Astrocyte (in vitro differentiated cells and primary cell): ENCODE measurements around the gene KRT23. TPM values are rescaled to one million over a fixed set of nuclear protein-coding genes. Genes with fewer than 3 reads are reported as not detected.

Source experiments
- DNase-seq: peaks from one replicate; pipeline ENCODE4 v3.0.0-alpha.2; 2010; ENCODE audit warnings: low read depth
- FAIRE-seq: peaks from 2 replicates; lab custom pipeline; 2011; peaks lifted over from hg19 to GRCh38; lab: Jason Lieb, UNC
- H2AFZ ChIP-seq: 2 replicates; pipeline ENCODE4 v1.6.0; 2012; ENCODE audit warnings: low read depth, low read length, inconsistent platforms
- H3K27ac ChIP-seq: 2 replicates; pipeline ENCODE4 v1.5.1; 2011; ENCODE audit warnings: low read depth, low read length, inconsistent platforms
- H3K27me3 ChIP-seq: 2 replicates; pipeline ENCODE4 v1.6.0; 2011; ENCODE audit warnings: low read length, inconsistent platforms; ENCODE audit not compliant: insufficient read depth
- H3K36me3 ChIP-seq: 2 replicates; pipeline ENCODE4 v1.5.1; 2011; ENCODE audit warnings: low read length, inconsistent platforms; ENCODE audit not compliant: insufficient read depth
- H3K4me1 ChIP-seq: 2 replicates; pipeline ENCODE4 v1.5.1; 2011; ENCODE audit warnings: low read length, inconsistent platforms; ENCODE audit not compliant: insufficient read depth
- H3K4me2 ChIP-seq: 2 replicates; pipeline ENCODE4 v1.6.0; 2012; ENCODE audit warnings: low read length, inconsistent platforms
- H3K4me3 ChIP-seq: 2 replicates; pipeline ENCODE4 v1.5.1; 2011; ENCODE audit warnings: low read depth, mild to moderate bottlenecking, low read length, inconsistent platforms; ENCODE audit not compliant: insufficient read depth
- H3K79me2 ChIP-seq: 2 replicates; pipeline ENCODE4 v1.6.0; 2012; ENCODE audit warnings: mild to moderate bottlenecking, low read length, inconsistent platforms; ENCODE audit not compliant: insufficient read depth
- H3K9ac ChIP-seq: 2 replicates; pipeline ENCODE4 v1.6.0; 2012; ENCODE audit warnings: mild to moderate bottlenecking, low read length, inconsistent platforms
- H3K9me3 ChIP-seq: 2 replicates; pipeline ENCODE4 v1.5.1; 2012; ENCODE audit warnings: low read depth, mild to moderate bottlenecking, low read length, inconsistent platforms; ENCODE audit not compliant: insufficient read depth
- H4K20me1 ChIP-seq: 2 replicates; pipeline ENCODE4 v1.6.0; 2012; ENCODE audit warnings: low read length, inconsistent platforms; ENCODE audit not compliant: insufficient read depth
- H3K27ac Mint-ChIP-seq: one replicate; pipeline ENCODE4 v1.8.0; 2021; ENCODE audit warnings: mild to moderate bottlenecking, mixed read lengths; ENCODE audit not compliant: unreplicated experiment
- H3K27me3 Mint-ChIP-seq: one replicate; pipeline ENCODE4 v1.8.0; 2021; ENCODE audit warnings: low read depth, mixed read lengths; ENCODE audit not compliant: unreplicated experiment
- H3K36me3 Mint-ChIP-seq: one replicate; pipeline ENCODE4 v1.8.0; 2021; ENCODE audit warnings: low read depth, mixed read lengths; ENCODE audit not compliant: unreplicated experiment
- H3K4me1 Mint-ChIP-seq: one replicate; pipeline ENCODE4 v1.8.0; 2021; ENCODE audit warnings: low read depth, mixed read lengths; ENCODE audit not compliant: unreplicated experiment
- H3K4me3 Mint-ChIP-seq: one replicate; pipeline ENCODE4 v1.8.0; 2021; ENCODE audit warnings: mild to moderate bottlenecking, moderate library complexity, mixed read lengths; ENCODE audit not compliant: unreplicated experiment
- H3K9me3 Mint-ChIP-seq: one replicate; pipeline ENCODE4 v1.8.0; 2021; ENCODE audit warnings: mild to moderate bottlenecking, mixed read lengths; ENCODE audit not compliant: unreplicated experiment
- EZH2 ChIP-seq: IDR thresholded peaks from 2 replicates; pipeline ENCODE4 v1.6.1; 2012; ENCODE audit warnings: mild to moderate bottlenecking, low read length, inconsistent platforms; ENCODE audit not compliant: insufficient read depth
- total RNA-seq: library from RNA; stranded (reverse); gene quantifications from 2 replicates; pipeline ENCODE4 v1.2.1, GENCODE V29; 2021
- TF ChIP-seq, protein P1 (sequence below): IDR thresholded peaks from 2 replicates; pipeline ENCODE4 v1.5.1; 2011; ENCODE audit warnings: low read depth, mild to moderate bottlenecking, inconsistent platforms, low read length, moderate library complexity; ENCODE audit not compliant: insufficient read depth

Gene KRT23
- total RNA-seq, 1 donor from 2014 or later = not detected

DNA sequence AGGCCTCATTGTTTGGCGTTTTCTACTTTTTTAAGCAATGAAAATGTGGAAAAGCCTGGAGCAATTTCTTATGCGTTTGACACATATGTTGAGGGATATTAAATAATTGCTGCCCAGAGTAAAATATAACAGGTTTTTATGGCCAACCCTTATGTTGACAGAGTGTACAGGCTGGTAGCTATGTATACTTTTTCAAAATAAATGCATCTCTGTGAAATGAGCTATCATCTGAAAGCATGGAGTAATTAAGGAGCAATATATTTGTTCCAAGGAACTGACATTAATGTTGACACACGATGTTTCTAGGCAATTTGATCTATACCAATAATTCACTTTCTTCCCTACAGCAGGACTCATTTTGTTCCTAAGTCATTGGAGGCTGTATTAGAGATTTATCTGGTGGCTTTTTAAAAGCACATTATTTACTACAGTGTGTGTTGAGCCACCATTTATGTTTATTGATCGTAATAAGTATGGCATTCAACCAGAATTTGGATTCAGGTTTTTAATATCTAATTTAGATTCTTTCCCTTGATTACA lies 40.5 kb downstream of the KRT23 start:
- H3K4me3 Mint-ChIP-seq = no peak overlapping the region
- no peaks in the 10 kb centered on the region for H3K27me3 ChIP-seq

GRCh38 chr17:40895106-40895730 lies 42.2 kb downstream of the KRT23 start:
- Histone ChIP-seq H2AFZ (no peak overlapping the region), H3K4me3 (no peak overlapping the region), H3K36me3 (no peaks in the 10 kb centered on the region), H3K4me2 (no peak overlapping the region), H3K9ac (no peak overlapping the region), H3K4me1 (no peaks in the 10 kb centered on the region), H3K27me3 (no peaks in the 10 kb centered on the region), H3K79me2 (no peaks in the 10 kb centered on the region), H3K9me3 (no peaks in the 10 kb centered on the region), H4K20me1 (no peaks in the 10 kb centered on the region), H3K27ac (no peak overlapping the region)
- Mint-ChIP-seq H3K27ac (no peak overlapping the region), H3K36me3 (no peaks in the 10 kb centered on the region), H3K9me3 (no peaks in the 10 kb centered on the region), H3K4me1 (peaks cover 7% of the 10 kb centered on the region), H3K27me3 (peaks cover 4% of the 10 kb centered on the region), H3K4me3 (no peak overlapping the region)
- DNase-seq (no peak), FAIRE-seq (no peak)
- TF ChIP-seq, protein P1, sequence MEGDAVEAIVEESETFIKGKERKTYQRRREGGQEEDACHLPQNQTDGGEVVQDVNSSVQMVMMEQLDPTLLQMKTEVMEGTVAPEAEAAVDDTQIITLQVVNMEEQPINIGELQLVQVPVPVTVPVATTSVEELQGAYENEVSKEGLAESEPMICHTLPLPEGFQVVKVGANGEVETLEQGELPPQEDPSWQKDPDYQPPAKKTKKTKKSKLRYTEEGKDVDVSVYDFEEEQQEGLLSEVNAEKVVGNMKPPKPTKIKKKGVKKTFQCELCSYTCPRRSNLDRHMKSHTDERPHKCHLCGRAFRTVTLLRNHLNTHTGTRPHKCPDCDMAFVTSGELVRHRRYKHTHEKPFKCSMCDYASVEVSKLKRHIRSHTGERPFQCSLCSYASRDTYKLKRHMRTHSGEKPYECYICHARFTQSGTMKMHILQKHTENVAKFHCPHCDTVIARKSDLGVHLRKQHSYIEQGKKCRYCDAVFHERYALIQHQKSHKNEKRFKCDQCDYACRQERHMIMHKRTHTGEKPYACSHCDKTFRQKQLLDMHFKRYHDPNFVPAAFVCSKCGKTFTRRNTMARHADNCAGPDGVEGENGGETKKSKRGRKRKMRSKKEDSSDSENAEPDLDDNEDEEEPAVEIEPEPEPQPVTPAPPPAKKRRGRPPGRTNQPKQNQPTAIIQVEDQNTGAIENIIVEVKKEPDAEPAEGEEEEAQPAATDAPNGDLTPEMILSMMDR = no peak
- TF ChIP-seq EZH2 = no peak

More for the DNA sequence above, 40.5 kb downstream of the KRT23 start:
- Histone ChIP-seq H3K27ac (no peak overlapping the region), H3K36me3 (no peaks in the 10 kb centered on the region), H4K20me1 (no peaks in the 10 kb centered on the region), H3K9ac (no peak overlapping the region), H3K4me3 (no peak overlapping the region), H2AFZ (no peak overlapping the region), H3K79me2 (no peaks in the 10 kb centered on the region), H3K4me1 (no peaks in the 10 kb centered on the region), H3K4me2 (no peak overlapping the region), H3K9me3 (no peaks in the 10 kb centered on the region)
- Mint-ChIP-seq H3K27ac (no peak overlapping the region), H3K27me3 (peaks cover 4% of the 10 kb centered on the region), H3K9me3 (no peaks in the 10 kb centered on the region), H3K4me1 (peaks cover 9% of the 10 kb centered on the region), H3K36me3 (no peaks in the 10 kb centered on the region)
- FAIRE-seq (no peak), DNase-seq (no peak)
- TF ChIP-seq, protein P1 = no peak
- no peak for TF ChIP-seq EZH2

GRCh38 chr17:40888196-40888720 lies 49.2 kb downstream of the KRT23 start:
- no peaks in the 10 kb centered on the region for H4K20me1 ChIP-seq
- Mint-ChIP-seq H3K27me3 (no peaks in the 10 kb centered on the region), H3K4me3 (no peak overlapping the region), H3K9me3 (no peaks in the 10 kb centered on the region), H3K4me1 (no peaks in the 10 kb centered on the region), H3K36me3 (no peaks in the 10 kb centered on the region), H3K27ac (no peak overlapping the region)
- TF ChIP-seq, protein P1 = no peak
- no peak for TF ChIP-seq EZH2
- H3K4me3 ChIP-seq = no peak overlapping the region
- H3K27ac ChIP-seq = no peak overlapping the region
- DNase-seq (no peak), FAIRE-seq (no peak)
- no peaks in the 10 kb centered on the region for H3K36me3 ChIP-seq
- no peak overlapping the region for H2AFZ ChIP-seq
- H3K27me3 ChIP-seq = peaks cover 13% of the 10 kb centered on the region
- no peaks in the 10 kb centered on the region for H3K4me1 ChIP-seq
- no peak overlapping the region for H3K9ac ChIP-seq
- H3K4me2 ChIP-seq = no peak overlapping the region
- no peaks in the 10 kb centered on the region for H3K9me3 ChIP-seq
- no peaks in the 10 kb centered on the region for H3K79me2 ChIP-seq
